KMS-11 (cell line): ENCODE results near the gene PPA2.

Source experiments
- H2AFZ ChIP-seq: fragments of 200-600 bp; sonication (generic); 2 replicates; pipeline ENCODE4 v1.6.1; 2016; ENCODE audit warnings: antibody characterized with exemption, mixed run types, low read depth
- H3K27ac ChIP-seq: fragments of 200-600 bp; sonication (generic); 2 replicates; pipeline ENCODE4 v1.6.1; 2016; ENCODE audit warnings: mild to moderate bottlenecking, mixed run types
- H3K27me3 ChIP-seq: fragments of 200-600 bp; sonication (generic); 2 replicates; pipeline ENCODE4 v1.6.1; 2017; ENCODE audit warnings: mild to moderate bottlenecking, low read depth, mixed run types, moderate library complexity; ENCODE audit not compliant: insufficient read depth
- H3K36me3 ChIP-seq: fragments of 200-600 bp; sonication (generic); 2 replicates; pipeline ENCODE4 v1.6.1; 2017; ENCODE audit warnings: mild to moderate bottlenecking, mixed run types; ENCODE audit not compliant: insufficient read depth
- H3K4me1 ChIP-seq: fragments of 200-600 bp; sonication (generic); 2 replicates; pipeline ENCODE4 v1.6.1; 2016; ENCODE audit warnings: mild to moderate bottlenecking, low read depth, mixed run types; ENCODE audit not compliant: poor library complexity, severe bottlenecking
- H3K4me2 ChIP-seq: fragments of 200-600 bp; sonication (generic); 2 replicates; pipeline ENCODE4 v1.7.0; 2016; ENCODE audit warnings: mild to moderate bottlenecking, mixed run types
- H3K4me3 ChIP-seq: fragments of 200-600 bp; sonication (generic); IDR thresholded peaks from 2 replicates; pipeline ENCODE4 v1.6.1; 2017; ENCODE audit warnings: low read depth, low read length, mixed read lengths; ENCODE audit not compliant: insufficient read depth
- H3K79me2 ChIP-seq: fragments of 200-600 bp; sonication (generic); 2 replicates; pipeline ENCODE4 v1.6.1; 2016; ENCODE audit warnings: low read depth, mixed run types; ENCODE audit not compliant: insufficient read depth
- H3K9ac ChIP-seq: fragments of 200-600 bp; sonication (generic); 2 replicates; pipeline ENCODE4 v1.6.1; 2016; ENCODE audit warnings: mild to moderate bottlenecking, mixed run types
- H4K20me1 ChIP-seq: fragments of 200-600 bp; sonication (generic); 2 replicates; pipeline ENCODE4 v1.6.1; 2016; ENCODE audit warnings: mild to moderate bottlenecking, mixed run types; ENCODE audit not compliant: insufficient read depth
- CTCF ChIP-seq: fragments of 200-600 bp; sonication (generic); conservative IDR thresholded peaks from 2 replicates; pipeline ENCODE4 v1.6.1; 2017; ENCODE audit warnings: low read depth, mild to moderate bottlenecking, antibody characterized with exemption, low read length, moderate library complexity, mixed read lengths

The PPA2 gene

DNA sequence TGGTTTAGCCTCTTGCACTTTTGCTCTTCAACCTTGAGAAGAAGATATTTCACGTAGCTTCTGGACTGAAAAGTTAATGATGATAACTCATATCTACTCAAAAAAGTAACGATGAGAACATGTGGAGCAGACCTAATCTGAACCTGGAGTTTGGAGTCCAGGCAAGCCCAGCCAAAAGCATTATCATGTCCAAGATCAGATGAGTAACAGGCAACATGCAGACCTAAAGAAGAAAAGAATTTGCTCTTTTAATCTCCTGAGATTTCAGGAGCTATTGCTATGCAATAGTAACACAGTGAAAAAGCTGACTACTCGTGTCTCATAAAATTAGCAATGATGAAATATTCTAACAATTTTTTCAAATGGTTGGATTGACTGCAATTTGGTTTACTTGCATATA, 21.8 kb upstream of the PPA2 start:
- H3K9ac ChIP-seq = no peak overlapping the region
- H3K4me2 ChIP-seq = no peak overlapping the region
- no peaks in the 10 kb centered on the region for H3K79me2 ChIP-seq
- no peak for TF ChIP-seq CTCF
- no peaks in the 10 kb centered on the region for H4K20me1 ChIP-seq
- no peaks in the 10 kb centered on the region for H3K4me1 ChIP-seq
- no peak overlapping the region for H3K4me3 ChIP-seq
- H3K27ac ChIP-seq = no peak overlapping the region
- no peaks in the 10 kb centered on the region for H3K27me3 ChIP-seq
- no peaks in the 10 kb centered on the region for H3K36me3 ChIP-seq
- H2AFZ ChIP-seq = no peak overlapping the region

DNA sequence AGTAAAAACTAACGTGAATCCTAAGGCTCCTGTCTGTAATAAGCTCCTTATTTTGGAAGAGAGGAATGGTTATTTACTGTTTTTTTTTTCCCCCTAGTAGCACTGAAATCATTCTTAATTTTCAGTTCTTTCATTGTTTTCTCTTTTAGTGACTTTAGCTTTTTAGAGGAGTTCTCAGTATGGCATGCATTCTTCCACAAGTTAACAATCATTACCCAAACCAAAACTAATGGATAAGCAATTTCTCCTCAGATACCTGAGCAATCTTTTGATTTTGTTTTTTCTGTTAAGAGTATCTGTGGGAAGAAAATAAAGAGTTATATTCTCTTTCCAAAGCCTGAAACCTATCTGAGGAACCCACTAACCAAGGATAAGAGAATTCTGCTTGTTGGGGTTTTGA, 16.7 kb upstream of the PPA2 start:
- no peaks in the 10 kb centered on the region for H3K36me3 ChIP-seq
- H3K9ac ChIP-seq = no peak overlapping the region
- H3K27me3 ChIP-seq = no peaks in the 10 kb centered on the region
- no peak overlapping the region for H2AFZ ChIP-seq
- H4K20me1 ChIP-seq = no peaks in the 10 kb centered on the region
- no peak overlapping the region for H3K27ac ChIP-seq
- H3K4me3 ChIP-seq = no peak overlapping the region
- H3K79me2 ChIP-seq = no peaks in the 10 kb centered on the region
- no peaks in the 10 kb centered on the region for H3K4me1 ChIP-seq
- no peak overlapping the region for H3K4me2 ChIP-seq
- no peak for TF ChIP-seq CTCF

DNA sequence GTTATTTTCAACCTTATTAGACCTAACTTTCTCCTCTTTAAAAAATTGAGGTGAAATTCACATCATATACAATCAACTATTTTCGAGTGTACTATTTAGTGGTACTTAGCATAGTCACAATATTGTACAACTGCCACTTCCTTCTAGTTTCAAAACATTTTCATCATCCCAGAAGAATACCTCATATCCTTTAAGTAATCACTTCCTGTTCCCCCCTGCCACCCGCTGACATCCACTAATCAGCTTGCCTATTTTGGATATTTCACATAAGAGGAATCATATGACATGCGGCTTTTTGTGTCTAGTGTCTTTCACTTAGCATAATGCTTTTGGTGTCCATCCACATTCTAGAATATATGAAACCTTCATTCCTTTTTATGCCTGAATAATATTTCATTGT, 10.0 kb upstream of the PPA2 start:
- no peaks in the 10 kb centered on the region for H3K4me1 ChIP-seq
- H3K27me3 ChIP-seq = no peaks in the 10 kb centered on the region
- no peak overlapping the region for H3K9ac ChIP-seq
- no peak overlapping the region for H3K27ac ChIP-seq
- no peaks in the 10 kb centered on the region for H4K20me1 ChIP-seq
- H2AFZ ChIP-seq = no peak overlapping the region
- no peaks in the 10 kb centered on the region for H3K79me2 ChIP-seq
- H3K4me3 ChIP-seq = no peak overlapping the region
- no peak for TF ChIP-seq CTCF
- no peak overlapping the region for H3K4me2 ChIP-seq
- no peaks in the 10 kb centered on the region for H3K36me3 ChIP-seq

DNA sequence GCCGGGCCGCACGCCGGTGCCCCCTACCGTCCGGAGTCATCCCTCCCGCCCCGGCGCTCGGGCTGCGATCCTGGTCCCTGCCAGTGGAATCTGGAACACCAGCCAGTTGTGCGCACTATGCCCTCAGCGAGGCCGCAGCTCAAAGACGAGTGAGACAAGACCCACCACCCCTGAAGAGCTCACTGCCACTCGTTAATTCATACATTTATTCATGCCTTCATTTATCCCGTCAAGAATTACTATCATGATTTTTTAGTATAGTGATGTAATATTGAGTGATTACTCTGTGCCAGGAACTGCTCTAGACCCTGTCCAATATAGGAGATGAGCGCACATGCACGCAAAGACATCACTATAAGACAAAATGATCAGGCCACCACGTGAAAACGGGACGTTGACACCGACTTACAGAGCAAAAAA, 247 bp upstream of the PPA2 start:
- H3K4me2 ChIP-seq = peak overlapping the region; percentile 91
- H3K27me3 ChIP-seq = no peaks in the 10 kb centered on the region
- peaks cover 35% of the 10 kb centered on the region for H3K4me1 ChIP-seq
- TF ChIP-seq CTCF = peak; percentile 85
- no peaks in the 10 kb centered on the region for H3K36me3 ChIP-seq
- peaks cover 41% of the 10 kb centered on the region for H3K79me2 ChIP-seq
- peak overlapping the region; percentile 75; the same call in 1 of the 2 replicates for H2AFZ ChIP-seq
- H3K9ac ChIP-seq = peak overlapping the region; percentile 94; the same call in 1 of the 2 replicates
- peak overlapping the region; percentile 91 for H3K27ac ChIP-seq
- H3K4me3 ChIP-seq = no peak overlapping the region
- H4K20me1 ChIP-seq = peaks cover 4% of the 10 kb centered on the region; the same call in 1 of the 2 replicates
